BE2C (cell line): ENCODE results near the gene FXYD2.

Experiments used
- DNase-seq: peaks from one replicate; pipeline ENCODE4 v3.0.0-alpha.2; 2020
- H3K27me3 ChIP-seq: fragments of 250-450 bp; sonication (Bioruptor Pico); 2 replicates; pipeline ENCODE4 v1.5.1; 2020; ENCODE audit warnings: mild to moderate bottlenecking
- H3K36me3 ChIP-seq: fragments of 250-450 bp; sonication (Bioruptor Pico); 2 replicates; pipeline ENCODE4 v1.5.1; 2020; ENCODE audit warnings: mild to moderate bottlenecking
- H3K4me1 ChIP-seq: fragments of 250-450 bp; sonication (Bioruptor Pico); 2 replicates; pipeline ENCODE4 v1.5.1; 2020
- H3K4me3 ChIP-seq: 2 replicates; pipeline ENCODE4 v1.5.1; 2011; ENCODE audit warnings: low read depth, low read length
- H3K9me3 ChIP-seq: fragments of 250-450 bp; sonication (Bioruptor Pico); 2 replicates; pipeline ENCODE4 v1.5.1; 2020
- CTCF ChIP-seq: IDR thresholded peaks from 2 replicates; pipeline ENCODE4 v1.5.1; 2012; ENCODE audit warnings: mild to moderate bottlenecking, low read depth, low read length

FXYD2 gene

DNA sequence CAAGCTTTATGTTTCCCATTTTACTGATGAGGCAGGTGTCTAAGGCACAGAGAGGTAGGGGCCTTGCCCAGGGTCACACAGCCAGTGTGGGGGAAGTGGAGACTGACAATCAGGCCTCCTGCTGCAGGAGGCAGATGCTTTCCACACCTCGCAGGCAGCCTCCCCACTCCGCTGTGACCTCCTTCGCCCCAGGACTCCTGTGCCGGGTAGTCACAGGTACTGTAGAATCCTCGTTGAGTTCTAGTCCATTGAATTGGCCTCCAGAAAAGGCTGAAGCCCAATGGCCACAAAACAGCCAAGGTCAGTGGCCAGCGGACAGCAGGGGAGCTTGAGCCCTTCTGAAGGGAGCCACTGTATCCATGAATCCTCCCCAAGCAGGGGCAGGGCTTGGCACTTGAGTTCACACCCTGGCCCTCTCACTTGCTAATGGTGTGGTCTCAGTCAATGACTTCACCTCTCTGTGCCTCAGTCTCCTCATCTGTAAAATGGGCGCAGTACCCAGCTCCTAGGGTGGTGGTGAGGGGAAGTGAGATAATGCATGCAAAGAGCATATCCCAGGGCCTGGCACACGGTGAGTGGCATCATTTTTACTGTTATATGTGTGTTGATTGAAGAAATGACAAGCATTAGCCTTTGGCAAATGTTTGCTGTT, 1.1 kb upstream of the FXYD2 start:
- peaks cover 10% of the 10 kb centered on the region; the same call in 1 of the 2 replicates for H3K4me1 ChIP-seq
- DNase-seq, result no peak
- H3K36me3 ChIP-seq, result no peaks in the 10 kb centered on the region
- no peak for TF ChIP-seq CTCF
- no peaks in the 10 kb centered on the region for H3K9me3 ChIP-seq
- H3K27me3 ChIP-seq, result no peaks in the 10 kb centered on the region
- H3K4me3 ChIP-seq, result no peak overlapping the region

GRCh38 chr11:117823946-117824420, 561 bp downstream of the FXYD2 start:
- no peaks in the 10 kb centered on the region for H3K36me3 ChIP-seq
- peaks cover 7% of the 10 kb centered on the region; the same call in 1 of the 2 replicates for H3K4me1 ChIP-seq
- H3K27me3 ChIP-seq, result no peaks in the 10 kb centered on the region
- no peak overlapping the region for H3K4me3 ChIP-seq
- TF ChIP-seq CTCF, result no peak
- DNase-seq, result no peak
- H3K9me3 ChIP-seq, result no peaks in the 10 kb centered on the region

DNA sequence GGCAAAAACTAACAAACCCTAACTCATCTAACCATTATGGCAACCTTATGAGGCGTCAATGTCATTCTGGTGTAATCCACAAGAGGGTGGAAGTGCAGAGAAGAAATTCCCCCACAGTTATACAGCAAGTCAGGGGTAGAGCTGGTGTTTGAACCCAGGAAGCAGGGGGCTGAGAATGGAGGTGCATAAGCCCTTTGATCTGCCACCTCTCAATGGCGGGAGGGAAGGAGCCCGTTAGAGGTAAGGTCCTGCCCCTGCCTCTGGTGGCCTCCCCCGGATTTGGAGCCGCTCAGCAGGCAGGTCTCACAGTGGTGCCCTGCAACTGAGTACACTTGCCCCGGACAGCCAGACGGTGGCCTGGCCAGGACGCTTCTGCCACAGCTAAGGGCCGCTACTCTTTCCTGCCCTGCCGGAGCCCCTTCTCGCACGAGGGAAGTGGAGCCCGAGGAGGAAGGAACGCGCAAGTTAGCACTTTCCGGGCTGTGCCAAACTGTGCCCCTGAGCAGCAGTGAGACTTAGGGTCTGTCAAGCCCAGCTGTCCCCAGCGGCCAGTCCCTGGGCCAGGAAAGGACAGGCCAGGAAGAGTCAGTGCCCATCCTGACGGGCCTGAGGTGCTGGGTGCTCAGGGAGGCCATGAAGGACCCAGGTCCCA, 1.1 kb downstream of the FXYD2 start:
- no peaks in the 10 kb centered on the region for H3K36me3 ChIP-seq
- H3K4me1 ChIP-seq, result peaks cover 2% of the 10 kb centered on the region; the same call in 1 of the 2 replicates
- H3K27me3 ChIP-seq, result no peaks in the 10 kb centered on the region
- H3K9me3 ChIP-seq, result no peaks in the 10 kb centered on the region
- no peak overlapping the region for H3K4me3 ChIP-seq
- DNase-seq, result no peak
- TF ChIP-seq CTCF, result peak; percentile 55

GRCh38 chr11:117822074-117823033, 2.2 kb downstream of the FXYD2 start:
- no peak overlapping the region for H3K4me3 ChIP-seq
- no peaks in the 10 kb centered on the region for H3K27me3 ChIP-seq
- H3K4me1 ChIP-seq, result peaks cover 6% of the 10 kb centered on the region
- H3K9me3 ChIP-seq, result no peaks in the 10 kb centered on the region
- no peaks in the 10 kb centered on the region for H3K36me3 ChIP-seq
- DNase-seq, result peak; percentile 73
- peak; percentile 84 for TF ChIP-seq CTCF

GRCh38 chr11:117821431-117821830, 3.1 kb downstream of the FXYD2 start:
- DNase-seq, result no peak
- H3K4me3 ChIP-seq, result no peak overlapping the region
- no peaks in the 10 kb centered on the region for H3K9me3 ChIP-seq
- no peak for TF ChIP-seq CTCF
- no peaks in the 10 kb centered on the region for H3K27me3 ChIP-seq
- peaks cover 15% of the 10 kb centered on the region for H3K4me1 ChIP-seq
- H3K36me3 ChIP-seq, result no peaks in the 10 kb centered on the region
